DMS 273 (cell line): Measurements from ENCODE around the gene ARMC6.
"Not testable (repeated sequence)": the region's sequence is repeated elsewhere in the genome, so short reads cannot be mapped to it uniquely, and the experiment has no call there.

Experiments used
- DNase-seq: peaks from one replicate; lab custom pipeline; 2025; ENCODE audit not compliant: unreplicated experiment; lab: John Stamatoyannopoulos, UW

ARMC6 gene

DNA sequence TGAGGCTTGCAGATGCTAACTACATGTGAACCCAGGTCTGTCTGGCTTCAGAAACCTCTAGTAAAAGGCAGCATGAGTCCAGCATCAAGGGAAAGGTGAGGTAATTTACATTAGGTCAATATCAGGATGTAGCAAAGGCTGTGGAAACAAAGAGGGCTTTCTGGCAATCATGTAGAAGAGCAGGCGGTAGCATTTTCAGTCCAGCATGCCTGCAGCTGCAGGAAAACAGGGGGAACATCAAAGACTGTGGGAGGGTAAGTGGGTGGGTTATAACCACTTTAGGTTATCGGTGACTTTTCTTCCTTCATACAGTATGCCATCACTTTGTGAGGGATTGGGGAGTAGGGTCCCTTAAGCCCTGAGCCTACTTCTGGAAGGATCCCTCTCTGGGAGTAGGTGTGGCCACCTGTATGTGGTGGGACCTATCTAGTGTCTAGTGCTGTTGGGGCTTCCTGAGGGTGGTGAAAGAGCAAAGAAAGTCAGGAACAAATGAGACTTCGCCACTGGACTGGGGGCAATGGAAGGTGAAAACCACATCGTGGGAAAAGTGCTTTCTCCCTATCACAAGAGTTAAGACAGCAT is 10.9 kb upstream of the ARMC6 start:
- no peak for DNase-seq

DNA sequence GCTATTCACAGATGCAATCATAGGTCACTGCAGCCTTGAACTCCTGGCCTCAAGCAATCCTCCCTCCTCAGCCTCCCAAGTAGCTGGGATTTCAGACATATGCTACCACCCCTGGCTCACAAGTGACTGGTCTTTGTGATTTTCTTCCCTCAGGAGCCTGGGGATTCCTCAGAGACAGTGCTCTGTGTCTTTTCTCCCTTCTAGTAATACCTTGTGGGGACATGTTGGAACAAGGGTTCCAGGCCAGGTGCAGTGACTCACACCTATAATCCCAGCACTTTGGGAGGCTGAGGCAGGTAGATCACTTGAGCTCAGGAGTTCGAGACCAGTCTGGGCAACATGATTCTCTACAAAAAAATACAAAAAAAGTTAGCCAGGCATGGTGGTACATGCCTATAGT is 10.0 kb upstream of the ARMC6 start:
- DNase-seq: not testable (repeated sequence)

DNA sequence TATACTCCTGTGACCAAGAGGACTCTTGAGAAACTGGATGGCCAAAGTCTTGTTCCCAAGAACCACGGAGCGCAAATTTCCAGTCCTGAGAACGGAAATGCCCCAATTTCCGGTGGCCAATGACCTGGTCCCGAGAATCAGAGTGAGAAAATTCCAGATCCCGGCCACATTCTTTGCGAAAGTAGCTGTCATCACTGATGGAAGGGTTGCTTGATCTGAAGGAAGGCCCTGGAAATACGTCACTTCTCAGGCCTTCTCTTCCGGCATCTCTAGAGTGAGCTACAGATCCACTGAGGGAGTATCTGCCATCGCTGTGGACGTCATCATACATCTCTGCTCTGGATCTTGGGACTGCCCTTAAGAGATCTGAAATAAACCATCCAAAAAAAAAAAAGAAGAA is 7.5 kb upstream of the ARMC6 start:
- DNase-seq: no peak

DNA sequence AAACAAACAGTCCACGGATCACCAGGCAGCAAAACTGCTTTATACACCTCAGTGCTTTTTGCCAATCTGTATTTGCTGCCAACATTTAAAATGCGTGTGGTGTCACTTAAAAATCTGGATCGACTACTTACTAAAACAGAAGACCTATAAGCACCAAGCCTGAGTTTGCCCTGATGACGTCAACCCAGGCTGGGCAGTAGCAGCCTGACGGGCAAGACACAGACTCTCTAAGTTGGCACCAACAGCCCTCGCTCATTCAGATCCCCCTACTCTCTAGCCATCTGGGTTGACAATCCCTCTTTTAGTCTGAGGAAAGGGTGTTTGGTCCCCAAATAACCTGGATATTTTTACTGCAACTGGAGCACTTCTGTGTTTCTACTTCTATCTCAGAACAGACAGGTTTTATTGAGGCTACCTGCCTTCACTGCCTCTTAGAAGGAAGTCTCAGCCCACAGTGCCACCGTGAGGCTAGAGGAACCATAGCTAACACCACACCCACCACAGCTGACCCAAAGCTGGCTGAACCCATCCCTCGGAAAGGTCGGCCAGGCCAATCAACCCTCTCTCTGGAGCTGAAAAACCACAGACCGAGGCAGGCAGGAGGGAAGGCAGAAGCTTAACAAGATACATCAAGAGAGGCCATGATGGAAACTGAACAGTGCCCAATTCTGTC is 7.0 kb upstream of the ARMC6 start:
- DNase-seq: peak; percentile 20

DNA sequence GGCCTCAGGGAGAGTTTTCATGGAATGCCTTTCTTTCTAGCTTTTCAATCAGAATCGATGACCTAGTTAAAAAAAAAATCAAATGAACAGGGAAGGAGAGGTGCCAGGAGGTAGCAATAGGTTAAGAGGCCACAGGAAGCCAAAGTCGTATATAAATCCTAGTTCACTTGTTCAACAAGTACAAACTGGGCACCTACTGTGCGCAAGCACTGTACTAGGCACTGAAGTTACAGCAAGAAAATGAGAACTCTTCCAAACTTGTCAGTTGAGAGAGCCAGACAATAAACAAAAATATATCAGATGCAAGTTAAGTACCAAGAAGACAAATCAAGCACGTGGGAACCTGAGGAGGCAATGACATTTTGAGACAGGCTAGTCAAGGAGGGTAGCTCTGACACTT is 6.2 kb upstream of the ARMC6 start:
- no peak for DNase-seq

DNA sequence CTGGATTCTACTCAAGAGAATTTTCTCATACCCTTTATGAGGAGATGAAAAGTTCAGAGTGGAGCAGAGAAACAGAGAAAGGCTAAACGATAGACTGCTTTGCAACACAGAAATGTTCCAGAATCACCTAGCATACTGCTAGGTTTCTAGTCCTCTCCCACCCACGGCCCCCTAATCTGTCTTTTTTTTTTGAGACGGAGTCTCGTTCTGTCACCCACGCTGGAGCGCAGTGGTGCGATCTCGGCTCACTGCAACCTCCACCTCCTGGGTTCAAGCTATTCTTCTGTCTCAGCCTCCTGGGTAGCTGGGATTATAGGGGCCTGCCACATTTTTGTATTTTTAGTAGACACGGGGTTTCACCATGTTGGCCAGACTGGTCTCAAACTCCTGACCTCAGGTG is 4.9 kb upstream of the ARMC6 start:
- no peak for DNase-seq

DNA sequence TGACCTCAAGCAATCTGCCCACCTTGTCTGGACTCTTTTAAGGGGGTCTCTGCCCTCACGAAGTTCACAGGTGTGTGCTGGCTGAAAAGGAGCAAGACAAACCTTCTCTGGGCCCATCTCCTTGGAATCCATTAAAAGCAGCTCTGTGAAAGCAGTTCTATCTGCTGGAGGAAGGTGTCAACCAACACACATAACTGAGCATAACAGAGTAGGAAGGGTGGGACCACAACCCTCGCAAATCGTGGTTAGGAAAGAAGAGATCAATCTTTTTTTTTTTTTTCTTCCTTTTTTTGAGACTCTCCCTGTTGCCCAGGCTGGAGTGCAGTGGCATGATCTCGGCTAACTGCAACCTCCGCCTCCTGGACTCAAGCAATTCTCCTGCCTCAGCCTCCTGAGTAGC is 1.5 kb upstream of the ARMC6 start:
- DNase-seq: no peak

DNA sequence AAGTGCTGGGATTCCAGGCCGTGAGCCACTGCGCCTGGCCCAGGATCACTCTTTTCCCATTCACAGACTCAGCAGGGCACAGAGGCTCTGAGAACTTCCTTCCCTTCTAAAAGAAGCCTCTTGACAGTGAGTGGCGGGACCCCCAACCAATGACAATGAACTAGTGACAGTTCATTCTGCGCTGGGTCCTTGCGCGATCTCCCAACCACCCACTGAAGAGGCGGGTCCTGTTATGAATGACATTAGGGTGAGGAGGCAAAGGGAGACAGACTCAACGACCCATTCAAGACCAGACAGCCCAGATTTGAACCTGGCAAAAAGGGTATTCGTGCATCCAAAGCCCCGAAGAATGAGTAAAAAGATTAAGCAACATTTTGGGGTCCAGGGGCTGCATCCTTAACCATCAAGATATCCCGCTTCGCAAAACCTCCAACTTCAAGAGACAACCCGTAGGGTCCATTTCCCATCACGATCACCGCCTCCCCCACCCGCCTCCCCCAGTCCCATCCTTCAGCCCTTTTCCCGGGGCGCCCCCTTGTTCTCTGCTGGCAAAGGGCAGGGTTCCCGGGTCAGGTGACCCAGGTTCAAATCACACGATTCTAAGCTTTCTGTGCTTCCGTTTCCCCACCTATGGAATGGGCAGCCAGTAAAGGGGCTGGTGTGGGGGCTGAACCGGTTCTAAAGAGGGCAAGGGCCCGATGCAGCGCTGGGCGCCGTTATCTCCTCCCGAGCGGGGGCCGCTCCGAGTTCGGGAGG is 805 bp upstream of the ARMC6 start:
- peak; percentile 72 for DNase-seq

DNA sequence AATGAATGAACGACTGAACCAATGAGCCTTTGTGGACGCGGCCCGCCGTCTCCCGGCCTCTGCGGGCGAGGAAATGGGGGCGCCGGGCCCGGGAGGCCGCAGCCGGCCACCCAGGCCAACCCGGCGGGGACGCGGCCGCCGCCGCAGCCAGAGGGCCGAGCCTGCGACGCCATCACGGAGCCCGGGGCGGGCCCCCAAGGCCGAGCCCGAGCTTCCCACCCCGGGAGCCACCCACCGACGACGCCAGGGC is 302 bp upstream of the ARMC6 start:
- no peak for DNase-seq

DNA sequence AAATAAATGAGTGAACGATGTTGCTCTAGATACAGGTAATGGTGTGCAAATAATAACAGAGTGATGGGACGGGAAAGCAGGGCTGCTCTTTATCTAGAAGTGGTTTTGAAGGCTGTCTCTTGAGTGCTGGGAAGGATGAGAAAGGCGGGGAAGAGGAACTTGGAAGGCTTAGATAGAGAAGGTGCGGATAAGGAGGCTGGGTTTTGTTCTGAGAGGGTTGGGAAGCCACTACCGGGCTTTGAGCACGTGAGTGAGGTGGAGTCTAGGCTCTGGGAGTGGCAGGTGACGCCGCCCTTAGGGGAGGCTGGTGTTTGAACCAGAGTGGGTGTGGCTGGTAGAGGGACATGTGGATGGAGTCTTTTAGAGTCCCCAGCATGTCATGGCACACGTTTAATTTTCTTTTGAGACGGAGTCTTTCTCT is 811 bp downstream of the ARMC6 start:
- peak; percentile 93 for DNase-seq

DNA sequence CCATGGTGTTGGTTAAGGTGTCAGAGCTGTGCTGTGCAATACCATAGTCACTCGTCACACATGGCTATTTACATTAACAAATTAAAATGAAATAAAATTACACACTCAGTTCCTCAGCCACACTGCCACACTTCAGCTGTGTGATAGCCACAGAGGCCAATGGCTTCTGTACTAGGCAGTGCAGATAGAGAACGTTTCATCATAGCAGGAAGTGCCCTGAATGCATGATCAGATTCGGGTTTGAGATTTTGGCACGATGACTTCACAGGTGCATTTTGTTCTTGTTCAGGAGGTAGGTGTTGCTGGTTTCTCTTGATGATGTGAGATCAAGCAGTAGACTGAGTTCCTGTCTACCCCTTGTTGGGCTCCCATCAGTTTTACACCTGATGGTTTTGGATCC is 6.5 kb downstream of the ARMC6 start:
- DNase-seq: no peak

DNA sequence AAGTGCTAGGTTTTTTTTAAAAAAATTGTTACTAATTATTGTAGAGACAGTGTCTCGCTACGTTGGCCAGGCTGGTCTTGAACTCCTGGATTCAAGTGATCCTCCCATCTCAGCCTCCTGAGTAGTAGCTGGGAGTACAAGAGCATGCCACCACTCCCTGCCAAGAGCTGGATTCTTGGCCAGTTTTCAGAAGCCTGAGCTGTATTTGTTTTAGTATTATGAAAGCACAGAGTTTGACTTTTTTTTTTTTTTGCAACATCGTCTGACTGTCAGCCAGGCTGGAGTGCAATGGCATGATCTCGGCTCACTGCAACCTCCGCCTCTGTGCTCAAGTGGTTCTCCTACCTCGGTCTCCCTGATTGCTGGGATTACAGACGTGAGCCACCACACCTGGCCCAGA is 7.0 kb downstream of the ARMC6 start:
- DNase-seq: no peak

DNA sequence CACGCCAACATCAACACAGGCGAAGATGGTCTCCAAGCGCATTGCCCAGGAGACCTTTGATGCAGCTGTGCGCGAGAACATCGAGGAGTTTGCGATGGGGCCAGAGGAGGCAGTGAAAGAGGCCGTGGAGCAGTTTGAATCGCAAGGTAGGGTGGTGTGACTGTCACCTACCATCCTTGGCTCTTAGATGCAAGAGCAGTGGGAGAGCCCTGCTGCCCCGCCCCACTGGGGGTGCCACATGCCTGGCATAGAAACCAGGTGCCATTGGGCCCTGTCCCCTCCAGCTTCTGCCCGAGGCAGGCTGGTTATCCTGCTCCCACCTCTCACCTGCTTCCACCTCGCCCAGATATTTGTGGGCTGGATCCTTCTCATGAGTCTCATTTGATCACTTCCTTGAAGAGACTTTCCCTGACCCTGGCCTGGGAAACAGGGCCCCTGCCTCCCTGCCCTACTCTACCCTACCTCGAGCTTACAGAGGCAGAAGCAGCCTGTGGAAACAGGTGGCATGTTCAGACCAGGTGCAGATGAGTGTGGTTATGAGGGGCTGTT is 9.4 kb downstream of the ARMC6 start:
- DNase-seq: no peak

DNA sequence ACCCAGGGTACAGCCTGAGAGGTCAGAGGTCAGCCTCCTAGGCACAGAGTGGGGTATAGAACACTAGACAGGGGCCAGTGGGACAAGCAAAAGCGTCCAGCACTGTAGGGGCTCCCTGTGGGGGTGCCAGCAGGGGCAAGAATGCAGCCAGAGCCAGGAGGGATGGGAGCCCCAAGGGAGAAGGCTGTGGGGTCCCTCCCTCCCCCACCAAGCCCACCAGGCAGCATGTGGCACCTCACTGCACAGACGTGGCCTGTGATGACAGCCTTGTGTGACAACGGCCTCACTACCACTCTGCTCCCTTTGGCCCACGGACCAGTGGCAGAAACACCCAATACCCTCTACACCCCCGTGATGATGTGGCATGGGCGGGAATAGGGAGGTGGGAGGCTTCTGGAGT is 10.1 kb downstream of the ARMC6 start:
- no peak for DNase-seq

DNA sequence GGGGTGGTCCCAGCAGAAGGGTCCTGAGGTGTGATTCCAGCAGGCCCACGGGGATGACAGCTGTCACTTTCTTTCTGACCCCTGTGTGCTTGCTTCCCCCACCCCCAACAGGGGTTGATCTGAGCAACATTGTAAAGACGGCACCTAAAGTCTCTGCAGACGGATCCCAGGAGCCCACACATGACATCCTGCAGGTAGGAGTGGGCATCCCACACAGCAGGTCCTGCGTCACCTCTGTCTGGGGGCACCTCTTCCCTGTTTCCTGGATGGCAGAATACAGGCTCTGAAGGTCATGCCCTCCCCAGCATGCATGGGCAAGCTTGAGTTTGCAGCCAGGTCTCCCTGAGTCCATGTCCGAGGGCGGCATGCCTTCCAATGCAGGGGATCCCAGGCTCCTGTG is 10.5 kb downstream of the ARMC6 start:
- no peak for DNase-seq

DNA sequence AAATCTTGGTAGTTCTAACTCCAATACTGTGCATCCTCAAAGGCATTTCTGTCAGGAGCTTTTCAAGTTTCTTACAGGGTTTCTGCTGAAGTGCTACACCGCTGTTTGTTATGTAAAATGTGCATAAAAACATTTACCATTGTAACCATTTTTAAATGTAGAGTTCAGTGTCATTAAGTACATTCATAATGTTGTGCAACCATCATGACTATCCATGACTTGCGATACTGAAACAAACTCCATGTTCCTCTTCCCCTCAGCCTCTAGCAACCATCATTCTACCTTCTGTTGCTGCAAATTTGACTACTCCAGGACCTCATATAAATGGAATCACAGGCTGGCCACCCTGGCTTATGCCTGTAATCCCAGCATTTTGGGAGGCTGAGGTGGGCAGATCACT is 16.0 kb downstream of the ARMC6 start:
- DNase-seq: no peak

DNA sequence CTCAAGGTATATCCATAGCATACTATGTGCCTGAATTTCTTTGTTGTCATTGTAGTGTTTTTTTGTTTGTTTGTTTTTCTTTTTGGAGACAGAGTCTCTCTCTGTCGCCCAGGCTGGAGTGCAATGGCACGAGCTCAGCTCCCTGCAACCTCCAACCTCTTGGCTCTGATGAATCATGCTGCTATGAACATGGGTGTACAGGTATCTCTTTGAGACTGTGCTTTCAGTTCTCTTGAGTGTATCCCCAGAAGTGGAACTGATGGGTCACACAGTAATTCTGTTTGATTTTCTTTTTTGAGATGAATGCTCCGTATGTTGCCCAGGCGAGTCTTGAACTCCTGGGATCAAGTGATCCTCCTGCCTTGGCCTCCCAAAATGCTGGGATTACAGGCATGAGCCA is 16.7 kb downstream of the ARMC6 start:
- DNase-seq: no peak

DNA sequence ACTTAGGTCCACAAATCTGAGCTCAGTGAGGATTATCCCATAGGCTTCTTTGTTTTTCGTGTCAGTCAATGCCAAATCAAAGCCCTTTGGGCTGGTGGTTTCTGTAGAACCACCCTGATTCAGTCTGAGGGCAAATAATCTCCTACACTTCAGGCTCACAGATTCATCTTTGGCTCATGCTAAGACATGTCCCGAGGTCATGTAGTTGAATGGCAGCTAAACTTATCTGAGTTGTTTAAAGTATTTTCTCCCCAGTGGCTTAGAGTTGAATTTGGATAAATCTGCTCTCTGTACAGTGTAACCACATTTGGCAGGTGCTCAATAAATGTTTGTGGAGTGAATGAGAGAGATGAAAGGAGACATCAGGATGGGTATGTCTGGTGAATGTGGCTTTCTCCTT is 17.3 kb downstream of the ARMC6 start:
- no peak for DNase-seq

DNA sequence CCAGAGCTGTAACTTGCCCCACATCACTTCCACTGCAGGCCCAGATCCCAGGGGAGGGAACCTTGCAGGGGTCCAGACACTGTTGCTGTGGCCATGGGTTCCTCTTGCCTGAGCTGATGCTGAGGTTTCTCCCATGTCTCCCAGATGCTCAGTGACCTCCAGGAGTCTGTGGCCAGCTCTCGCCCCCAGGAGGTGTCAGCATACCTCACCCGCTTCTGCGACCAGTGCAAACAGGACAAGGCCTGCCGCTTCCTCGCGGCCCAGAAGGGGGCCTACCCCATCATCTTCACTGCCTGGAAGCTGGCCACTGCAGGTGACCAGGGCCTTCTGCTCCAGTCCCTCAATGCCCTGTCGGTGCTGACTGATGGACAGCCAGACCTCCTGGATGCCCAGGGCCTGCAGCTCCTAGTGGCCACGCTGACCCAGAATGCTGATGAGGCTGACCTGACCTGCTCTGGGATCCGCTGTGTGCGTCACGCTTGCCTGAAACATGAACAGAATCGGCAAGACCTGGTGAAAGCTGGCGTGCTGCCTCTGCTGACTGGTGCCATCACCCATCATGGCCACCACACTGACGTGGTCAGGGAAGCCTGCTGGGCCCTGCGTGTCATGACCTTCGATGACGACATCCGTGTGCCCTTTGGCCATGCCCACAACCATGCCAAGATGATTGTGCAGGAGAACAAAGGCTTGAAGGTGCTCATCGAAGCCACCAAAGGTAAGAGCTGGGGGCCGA is 18.2 kb downstream of the ARMC6 start:
- no peak for DNase-seq

DNA sequence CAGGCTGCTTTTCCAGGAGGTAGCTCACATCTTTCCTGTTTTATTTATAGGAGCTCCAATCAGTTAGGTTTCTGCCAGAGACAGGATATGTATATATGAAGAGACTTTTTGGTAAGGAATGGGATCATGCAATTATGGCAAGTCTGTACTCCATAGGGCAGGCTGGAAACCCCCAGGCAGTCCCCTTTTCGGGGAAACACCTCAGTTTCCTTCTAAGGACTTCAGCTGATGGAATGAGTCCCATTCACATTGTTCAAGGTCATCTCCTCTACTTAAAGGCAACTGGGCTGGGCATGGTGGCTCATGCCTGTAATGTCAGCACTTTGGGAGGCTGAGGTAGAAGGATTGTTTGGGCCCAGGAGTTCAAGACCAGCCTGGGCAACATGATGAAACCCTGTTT is 19.5 kb downstream of the ARMC6 start:
- DNase-seq: no peak

DNA sequence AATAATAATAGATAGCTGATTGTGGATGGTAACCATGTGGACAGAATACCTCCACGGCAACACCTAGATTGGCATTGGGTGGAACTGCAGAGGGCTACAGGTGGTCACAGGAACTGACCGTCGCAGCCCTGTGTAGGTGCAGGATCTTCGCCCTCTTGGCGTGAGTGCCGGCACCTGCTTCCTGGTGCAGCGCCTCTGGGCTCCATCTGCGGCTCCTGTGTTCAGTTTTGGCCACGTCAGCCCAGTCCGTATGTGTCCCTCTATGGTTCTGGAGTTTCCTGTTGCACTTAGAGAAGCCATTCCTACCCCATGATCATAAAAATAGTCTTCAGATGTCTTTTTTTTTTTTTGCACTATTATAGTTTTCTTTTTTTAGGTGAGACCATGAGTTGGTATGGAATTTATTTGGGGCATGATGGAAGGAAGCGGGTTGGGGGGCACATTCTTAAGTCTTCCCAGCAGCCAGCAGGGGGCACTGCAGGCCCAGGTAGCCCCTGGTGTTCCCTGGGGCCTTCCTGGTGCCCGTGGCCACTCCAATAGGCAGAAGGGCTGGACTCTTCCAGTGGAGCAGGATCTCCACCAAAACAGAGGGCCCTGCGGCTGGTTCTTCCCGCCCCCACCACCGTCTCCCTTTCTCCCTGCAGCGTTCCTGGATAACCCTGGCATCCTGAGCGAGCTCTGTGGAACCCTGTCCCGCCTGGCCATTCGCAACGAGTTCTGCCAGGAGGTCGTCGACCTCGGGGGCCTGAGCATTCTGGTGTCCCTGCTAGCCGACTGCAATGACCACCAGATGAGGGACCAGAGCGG is 20.3 kb downstream of the ARMC6 start:
- peak; percentile 75 for DNase-seq
